ENCODE results near the gene SKI. TPM values are rescaled to one million over a fixed set of nuclear protein-coding genes. Genes with fewer than 3 reads are reported as not detected.
"Not testable (repeated sequence)": the region's sequence is repeated elsewhere in the genome, so short reads cannot be mapped to it uniquely, and the experiment has no call there.

The SKI gene
- polyA plus RNA-seq, 4 donors, result 52.8 to 64.9 (median 57.0) TPM

DNA sequence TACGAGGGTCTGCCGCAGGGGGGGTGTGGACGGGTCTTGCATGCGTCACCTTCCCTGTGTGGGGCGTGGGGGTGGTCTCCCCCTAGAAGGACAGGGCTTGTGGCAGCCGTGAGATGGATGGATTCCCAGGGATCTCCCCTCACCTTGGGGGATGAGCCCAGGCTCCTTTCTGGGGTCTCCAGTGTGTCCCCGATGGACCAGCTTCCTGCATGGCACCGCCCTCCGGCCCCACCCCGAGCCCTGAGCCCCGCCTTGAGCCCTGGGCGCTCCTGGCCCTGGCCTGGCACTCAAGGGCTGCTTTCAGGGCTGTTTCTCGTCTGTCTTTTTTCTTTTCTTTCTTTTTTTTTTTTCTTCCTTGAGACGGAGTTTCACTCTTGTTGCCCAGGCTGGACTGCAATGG is 59.5 kb downstream of the SKI start:
- no peak for DNase-seq (ENCODE audit: low read depth in 4 of 4, low spot score in 3 of 4)

DNA sequence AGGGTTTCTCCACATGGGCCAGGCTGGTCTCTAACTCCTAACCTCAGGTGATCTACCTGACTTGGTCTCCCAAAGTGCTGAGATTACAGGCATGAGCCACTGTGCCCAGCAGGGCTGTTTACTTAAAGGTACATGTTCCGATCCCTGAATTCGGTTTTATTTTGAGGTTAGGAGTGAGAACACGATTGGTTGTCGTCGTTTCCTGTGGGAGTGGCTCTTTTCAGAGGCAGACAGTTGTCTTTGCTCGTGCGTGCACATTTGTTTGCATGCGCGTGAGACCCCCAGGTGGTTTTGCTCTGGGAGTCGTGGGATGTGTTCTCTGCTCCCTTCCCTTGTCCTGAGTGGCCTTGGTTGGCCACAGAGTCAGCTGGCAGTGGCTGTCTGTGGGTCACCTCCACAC is 60.2 kb downstream of the SKI start:
- DNase-seq (ENCODE audit: low read depth in 4 of 4, low spot score in 3 of 4), result no peak

DNA sequence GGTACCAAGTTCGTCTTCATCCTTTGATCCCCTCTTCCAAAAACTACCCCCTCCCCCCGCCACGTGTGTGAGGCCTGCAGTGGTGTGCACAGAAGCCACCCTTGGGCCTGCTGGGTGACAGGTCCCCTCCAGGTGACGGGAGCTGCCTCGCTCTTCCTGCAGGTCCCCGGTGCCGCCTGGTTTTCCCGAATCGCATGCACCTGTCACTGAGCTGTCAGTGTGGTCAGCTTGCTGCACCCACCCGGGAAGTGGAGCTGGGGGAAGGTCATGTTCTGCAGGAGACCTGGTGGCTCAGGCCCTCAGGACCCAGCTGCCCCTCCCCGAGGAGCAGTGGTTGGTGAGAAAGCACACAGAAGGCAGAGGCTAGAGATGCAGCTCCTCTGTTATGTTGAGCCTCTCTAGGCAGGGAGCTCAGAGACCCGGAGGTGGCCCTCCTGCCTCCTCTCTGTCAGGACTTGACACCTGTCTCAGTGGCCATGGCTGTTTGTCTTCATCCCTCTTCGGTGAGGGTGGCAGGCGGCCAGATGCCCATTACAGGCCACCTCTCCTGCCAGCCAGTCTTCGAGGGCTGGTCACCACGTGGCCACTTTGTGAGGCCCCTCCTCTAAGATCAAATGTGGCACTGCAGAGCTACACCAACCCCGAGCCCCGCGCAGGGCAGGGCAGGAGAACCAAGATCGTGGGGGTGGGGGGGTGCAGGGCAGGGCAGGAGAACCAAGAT is 60.9 kb downstream of the SKI start:
- DNase-seq (ENCODE audit: low read depth in 4 of 4, low spot score in 3 of 4), result no peak

DNA sequence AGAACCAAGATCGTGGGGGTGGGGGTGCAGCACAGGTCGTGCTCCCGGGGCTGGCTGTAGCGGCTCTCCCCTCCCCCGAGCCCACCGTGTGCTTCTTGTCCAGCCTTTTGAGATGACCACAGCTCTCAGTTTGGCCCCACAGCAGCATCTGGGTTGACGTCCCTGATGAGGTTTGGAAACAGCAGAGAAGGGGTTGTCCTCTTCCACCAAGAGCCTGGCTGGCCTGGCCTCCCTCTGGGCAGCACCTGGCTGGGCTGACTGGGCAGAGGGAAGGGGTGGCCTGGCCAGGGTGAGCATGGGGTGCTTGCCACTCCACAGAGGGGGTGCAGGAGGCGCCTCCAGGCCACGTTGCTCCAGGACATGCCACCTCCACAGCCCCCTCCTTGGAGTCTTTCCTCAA is 61.5 kb downstream of the SKI start:
- no peak for DNase-seq (ENCODE audit: low read depth in 4 of 4, low spot score in 3 of 4)

DNA sequence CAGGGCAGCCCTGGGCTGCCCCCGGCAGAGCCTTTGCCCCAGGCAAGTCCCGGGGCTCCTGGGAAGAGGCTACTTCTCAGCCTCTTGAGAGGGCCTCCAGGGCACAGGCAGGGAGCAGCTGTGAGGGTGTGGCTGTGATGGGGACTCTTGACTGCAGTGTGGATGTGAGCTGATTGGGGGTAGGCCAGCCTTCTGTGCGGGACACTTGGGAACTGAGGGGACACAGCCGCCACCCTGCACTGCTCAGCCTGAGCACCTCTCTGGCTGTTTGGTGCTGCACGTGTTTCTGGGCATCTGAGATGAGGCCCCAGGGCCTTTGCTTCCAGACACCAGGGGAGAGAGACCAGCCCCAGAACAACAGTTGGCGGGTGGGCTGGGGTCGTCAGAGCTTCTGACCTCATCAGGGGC is 62.1 kb downstream of the SKI start:
- DNase-seq (ENCODE audit: low read depth in 4 of 4, low spot score in 3 of 4), result no peak

DNA sequence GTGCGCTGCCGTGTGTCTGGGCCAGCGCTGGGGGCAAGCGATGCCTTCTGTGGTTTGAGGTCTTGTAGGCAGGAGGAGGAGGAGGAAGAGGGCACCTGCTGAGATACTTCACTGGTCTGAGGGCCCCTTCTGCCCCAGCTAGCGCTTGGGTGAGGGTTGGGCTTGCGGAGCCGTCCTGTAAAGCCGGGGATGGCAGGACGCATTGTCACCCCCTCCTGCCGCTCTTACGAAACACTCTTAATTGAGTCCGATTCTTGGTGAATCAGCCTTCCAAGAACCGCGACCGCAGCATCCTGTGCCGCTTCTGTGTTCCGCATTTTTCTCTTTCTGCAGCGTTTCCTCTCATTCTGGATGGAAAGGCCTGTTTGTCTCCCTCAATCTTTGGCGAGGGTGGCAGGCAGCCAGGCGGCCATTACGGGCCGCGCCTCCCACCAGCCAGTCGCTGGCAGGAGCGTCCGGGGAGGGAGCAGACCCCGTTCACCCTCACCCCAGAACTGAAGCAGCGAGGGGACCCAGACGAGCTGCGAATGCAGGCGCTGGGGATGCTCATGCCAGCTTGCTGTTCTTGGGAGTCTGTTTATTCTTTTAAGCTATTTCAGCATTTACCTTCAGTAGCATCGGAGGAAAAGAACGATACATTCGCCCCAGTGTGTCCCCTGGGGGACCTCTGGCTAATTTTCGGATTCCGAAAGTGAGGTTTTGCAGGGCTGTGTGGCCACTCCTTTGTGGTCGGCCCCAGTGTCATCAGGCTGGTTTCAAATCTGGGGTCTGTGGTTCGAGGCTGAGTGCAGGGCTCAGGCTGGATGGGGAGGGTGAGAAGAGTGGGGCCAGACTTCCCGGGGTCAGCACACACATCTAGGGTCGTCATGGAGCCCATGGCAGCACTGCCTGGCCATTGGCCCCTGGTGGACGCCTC is 62.7 kb downstream of the SKI start:
- no peak for DNase-seq (ENCODE audit: low read depth in 4 of 4, low spot score in 3 of 4)

DNA sequence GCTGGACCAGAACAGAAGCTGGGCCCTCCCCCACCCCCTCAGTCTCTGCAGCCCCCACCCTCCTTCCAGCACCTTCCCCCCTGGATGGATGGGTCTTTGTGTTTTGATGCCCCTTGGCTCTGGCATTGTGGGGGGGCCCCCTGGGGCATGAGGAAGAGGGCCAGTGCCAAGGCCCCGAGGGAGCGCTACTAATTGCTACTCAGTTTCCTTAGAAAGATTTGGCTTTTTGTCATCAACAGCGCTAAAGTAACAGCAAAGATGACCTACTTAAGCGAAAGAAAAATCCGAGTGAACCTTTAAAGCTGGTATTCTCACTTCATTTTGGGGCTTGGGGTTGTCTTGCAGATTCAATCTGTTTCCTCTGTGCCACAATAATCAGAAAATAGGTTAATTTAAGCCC is 63.5 kb downstream of the SKI start:
- no peak for DNase-seq (ENCODE audit: low read depth in 4 of 4, low spot score in 3 of 4)

DNA sequence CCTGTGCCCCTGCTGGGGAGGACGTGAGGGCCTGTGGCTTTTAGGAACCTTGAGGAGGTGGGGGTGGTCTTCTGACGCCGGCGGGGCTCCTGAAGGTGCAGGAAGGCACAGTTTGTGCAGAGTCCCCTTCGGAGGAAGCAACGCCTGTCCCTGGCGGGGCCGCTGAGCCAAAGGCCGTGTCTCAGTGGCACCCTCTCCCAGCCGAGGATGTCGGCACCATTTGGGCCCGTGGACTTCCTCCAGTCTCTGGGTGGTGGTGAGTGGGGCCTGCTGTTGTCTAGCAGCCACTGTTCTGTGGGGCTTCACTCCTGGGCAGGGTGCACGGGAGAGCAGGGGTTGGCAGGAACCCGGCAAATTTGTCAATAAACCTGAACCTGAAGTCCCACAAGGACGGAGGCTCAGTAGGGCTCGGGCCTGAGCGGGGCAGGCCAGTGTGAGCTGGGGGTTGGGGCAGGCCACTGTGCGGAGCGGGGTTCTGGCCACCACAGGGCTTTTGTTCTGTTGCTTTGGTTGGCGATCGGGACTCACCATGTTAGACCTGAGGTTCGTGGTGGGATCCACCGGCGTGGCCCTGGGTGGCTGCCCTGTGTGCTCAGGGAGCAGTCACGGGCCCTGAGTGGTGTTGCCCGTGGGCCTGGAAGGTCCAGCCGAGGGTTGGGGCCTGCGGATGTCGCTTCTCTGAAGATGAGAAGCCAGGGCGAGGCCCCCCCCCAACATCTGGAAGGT is 64.8 kb downstream of the SKI start:
- no peak for DNase-seq (ENCODE audit: low read depth in 4 of 4, low spot score in 3 of 4)

DNA sequence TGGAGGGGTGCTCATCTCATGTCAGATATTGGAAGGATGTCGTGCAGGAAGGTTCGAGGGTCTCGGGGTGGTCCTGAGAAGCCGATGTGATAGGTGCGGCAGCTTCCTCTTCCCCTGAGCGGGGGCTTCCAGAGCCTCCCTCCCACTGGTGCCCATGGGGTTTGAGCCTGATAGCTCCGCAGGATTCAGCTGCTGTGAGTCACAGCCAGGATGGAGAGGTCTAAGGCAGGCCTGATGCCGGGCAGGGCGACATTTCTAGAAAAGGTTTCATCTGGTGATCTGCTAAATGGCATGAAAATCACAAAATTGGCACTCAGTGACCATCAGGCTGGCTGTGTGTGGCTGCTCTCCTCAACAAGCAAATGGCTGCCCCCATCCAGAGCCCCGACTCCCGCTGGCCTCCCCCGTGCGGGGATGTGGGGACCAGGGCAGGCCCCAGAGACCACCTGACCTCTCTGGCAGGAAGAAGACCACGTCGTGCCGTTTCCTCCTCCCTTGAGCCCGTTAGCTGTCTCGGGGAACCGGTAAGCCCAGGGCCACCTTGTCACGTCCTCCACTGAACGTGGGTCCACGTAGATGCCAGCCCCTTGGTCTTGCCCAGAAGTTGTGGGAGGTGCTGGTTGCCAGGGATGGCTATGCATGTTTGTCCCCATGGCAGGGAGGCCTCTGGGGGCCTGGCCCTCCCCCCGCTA is 66.1 kb downstream of the SKI start:
- no peak for DNase-seq (ENCODE audit: low read depth in 4 of 4, low spot score in 3 of 4)

DNA sequence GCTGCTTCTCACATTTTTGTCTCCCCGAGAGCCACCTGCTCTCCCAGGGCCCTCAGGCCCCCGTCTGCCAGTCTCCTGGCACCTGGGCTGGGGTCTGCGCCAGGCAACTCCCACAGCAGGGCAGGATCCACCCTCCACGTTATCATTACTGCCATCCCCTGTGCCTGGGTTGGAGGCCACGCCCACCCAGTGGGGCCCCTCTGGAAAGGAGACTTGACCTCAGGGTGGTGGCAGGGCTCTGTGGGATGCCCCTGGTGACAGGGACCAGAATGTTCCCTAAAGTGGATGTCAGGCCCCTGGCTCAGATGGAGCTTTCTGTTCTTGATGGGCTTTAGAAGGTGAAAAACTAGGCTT is 66.6 kb downstream of the SKI start:
- no peak for DNase-seq (ENCODE audit: low read depth in 4 of 4, low spot score in 3 of 4)

DNA sequence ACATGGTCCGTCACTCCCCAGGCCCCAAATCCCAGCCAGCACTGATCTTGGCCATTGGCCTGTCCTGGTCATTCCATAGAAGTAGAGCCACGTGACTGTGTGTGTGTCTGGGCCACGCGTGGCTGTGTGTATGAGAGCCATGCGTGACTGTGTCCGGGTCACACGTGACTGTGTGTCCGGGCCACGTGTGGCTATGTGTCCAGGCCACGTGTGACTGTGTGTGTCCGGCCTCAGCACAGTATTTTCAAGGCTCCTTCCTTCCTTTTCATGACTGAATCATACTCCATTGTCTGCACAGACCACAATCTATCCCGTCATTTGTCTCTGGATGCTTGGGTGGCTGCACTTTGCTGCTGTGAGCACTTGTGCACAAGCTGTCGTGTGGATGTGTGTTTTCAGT is 67.4 kb downstream of the SKI start:
- no peak for DNase-seq (ENCODE audit: low read depth in 4 of 4, low spot score in 3 of 4)

DNA sequence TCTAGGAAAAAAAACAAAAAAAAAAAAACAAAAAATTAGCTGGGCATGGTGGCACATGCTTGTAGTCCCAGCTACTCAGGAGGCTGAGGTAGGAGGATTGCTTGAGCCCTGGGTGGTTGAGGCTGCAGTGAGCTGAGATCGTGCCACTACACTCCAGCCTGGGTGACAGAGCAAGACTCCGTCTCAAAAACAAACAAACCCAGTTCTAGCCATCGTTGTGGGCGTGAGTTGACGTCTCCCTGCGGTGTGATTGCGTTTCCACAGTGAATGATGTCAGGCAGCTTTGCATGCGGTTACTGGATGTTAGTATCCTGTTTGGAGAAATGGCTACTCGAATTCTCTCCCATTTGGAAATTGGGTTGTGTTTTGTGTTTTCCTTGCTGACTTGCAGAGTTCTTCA is 68.1 kb downstream of the SKI start:
- DNase-seq (ENCODE audit: low read depth in 4 of 4, low spot score in 3 of 4), result not testable (repeated sequence)

DNA sequence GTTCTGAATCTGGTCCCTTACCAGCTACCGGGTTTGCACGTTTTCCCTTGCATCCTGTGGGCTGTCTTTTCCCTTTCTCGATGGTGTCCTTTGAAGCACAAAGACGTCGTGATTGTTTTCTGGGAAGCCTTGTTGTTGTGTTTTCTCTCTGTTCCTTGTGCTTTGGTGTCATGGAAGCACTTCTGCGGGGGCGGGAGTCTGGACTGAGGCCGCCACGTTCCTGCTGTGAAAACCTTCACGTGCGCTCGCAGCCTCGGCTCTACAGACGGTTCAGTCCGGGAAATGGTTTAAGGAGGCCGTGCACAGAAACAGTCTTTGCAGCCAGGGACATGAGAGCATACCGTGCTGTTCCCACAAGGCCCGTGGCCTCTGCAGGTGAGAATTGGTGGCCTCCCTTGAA is 68.5 kb downstream of the SKI start:
- DNase-seq (ENCODE audit: low read depth in 4 of 4, low spot score in 3 of 4), result no peak

DNA sequence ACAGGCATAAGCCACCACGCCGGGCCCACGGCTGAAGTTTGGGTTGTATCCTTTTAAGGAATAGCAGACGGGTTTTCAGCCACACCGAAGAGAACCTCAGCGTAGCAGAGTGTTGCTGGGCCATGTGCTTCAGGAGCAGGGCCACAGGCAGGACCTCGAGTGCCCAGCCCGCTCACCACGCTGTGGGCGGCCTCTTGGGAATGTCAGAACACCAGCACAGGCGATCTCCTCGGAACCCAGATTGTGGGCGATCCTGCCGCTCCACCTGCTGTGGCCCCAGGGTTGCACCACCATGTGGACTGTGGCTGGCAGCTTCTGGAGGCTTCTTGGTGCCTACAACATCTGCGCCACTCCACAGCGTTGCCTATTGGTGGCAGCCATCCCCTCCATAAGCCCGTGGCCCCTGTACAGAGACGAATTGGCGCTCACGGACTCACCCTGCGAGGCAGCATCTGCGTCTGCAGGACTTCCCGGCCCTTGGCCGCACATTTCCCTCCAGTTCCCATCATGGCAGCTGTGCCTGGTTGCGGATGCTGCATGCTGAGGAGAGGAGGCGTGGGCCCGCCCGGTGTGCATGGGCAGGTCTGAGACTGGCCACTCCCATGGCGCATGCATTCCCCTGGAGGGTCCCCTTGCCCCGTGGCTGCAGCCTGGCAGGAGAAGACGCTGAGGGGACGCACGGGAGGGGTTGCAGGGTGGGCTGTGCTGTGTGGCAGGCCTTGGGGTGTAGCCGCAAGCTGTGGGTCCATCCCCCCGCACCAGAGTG is 69.3 kb downstream of the SKI start:
- DNase-seq (ENCODE audit: low read depth in 4 of 4, low spot score in 3 of 4), result no peak

DNA sequence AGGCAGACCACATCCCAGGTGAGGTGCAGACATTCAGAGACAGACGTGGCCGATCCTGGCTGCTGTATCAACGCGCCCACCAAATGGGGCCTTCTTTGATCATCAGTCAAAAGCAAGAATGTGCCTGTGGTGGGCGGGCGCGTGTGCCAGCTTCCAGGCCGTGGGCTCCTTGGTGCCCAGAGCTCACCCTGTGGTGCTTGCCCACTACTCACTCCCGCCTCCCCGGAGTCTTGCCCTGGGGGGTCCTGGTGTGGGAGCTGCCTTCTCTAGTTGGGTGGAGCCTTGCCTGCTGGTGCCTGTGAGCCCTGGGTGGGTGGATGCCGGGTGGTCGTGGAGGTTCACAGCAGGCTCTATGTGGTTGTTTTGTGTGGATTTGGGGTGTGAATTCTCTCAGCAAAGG is 70.6 kb downstream of the SKI start:
- no peak for DNase-seq (ENCODE audit: low read depth in 4 of 4, low spot score in 3 of 4)

DNA sequence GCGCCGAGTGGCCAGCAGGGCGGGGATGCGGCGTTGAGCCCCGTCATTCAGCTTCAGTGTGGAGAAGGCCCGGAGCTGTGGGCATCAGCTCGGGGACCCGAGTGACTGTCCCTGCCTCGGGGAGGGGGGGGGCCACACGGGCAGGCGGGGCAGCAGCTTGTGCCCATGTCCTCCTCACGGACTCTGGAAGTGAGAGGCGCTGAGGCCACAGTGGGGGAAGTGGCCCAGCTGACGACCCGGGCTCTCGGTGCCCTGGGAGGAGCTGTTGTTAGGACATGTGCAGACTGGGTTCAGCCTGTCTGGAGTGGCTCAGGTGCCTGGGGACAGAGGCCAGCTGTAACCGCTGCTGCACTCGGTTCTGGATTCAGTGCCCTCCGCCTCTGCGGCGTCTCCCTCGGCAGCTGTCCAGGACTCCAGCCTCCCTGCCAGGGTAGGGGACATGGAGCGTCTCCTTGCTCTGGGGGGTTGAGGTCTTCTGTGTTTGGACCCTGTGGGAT is 71.1 kb downstream of the SKI start:
- DNase-seq (ENCODE audit: low read depth in 4 of 4, low spot score in 3 of 4), result no peak

DNA sequence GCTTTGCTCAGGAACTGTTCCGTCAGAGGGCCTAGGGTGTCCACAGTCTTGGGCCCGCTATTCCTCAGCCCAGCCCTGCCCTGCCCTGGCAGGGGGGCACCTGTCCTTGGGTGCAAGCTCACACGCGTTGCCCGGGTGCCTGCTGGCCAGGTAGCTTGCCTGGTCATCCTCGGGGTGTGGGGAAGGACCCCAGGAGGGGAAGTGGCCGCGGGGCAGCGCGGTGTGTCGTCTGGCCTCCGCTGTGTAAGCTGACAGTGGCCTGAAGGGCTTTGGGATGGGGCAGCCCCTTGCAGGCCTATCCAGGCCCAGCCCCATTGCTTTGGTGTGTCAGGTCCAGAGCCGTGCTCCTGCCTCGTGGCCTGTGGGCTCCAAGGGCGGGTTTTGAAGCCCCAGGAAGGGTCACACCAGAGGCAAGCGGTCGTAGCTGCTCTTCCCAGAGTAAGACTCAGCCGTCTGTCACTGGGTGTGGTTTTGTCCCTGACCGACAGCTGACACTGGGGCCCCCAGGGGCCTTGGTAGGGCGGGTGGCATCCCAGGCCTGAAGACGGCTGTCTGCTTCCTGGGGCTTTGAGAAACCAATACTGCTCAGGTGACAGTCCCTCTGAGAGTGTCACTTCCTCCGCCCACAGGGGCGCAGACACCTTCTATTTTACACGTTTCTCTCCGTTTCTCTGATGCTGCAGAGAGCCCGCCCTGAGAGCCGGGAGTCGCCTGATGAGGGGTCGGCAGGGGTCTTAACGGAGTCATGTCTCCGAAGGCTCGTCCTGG is 72.1 kb downstream of the SKI start:
- DNase-seq (ENCODE audit: low read depth in 4 of 4, low spot score in 3 of 4), result no peak

DNA sequence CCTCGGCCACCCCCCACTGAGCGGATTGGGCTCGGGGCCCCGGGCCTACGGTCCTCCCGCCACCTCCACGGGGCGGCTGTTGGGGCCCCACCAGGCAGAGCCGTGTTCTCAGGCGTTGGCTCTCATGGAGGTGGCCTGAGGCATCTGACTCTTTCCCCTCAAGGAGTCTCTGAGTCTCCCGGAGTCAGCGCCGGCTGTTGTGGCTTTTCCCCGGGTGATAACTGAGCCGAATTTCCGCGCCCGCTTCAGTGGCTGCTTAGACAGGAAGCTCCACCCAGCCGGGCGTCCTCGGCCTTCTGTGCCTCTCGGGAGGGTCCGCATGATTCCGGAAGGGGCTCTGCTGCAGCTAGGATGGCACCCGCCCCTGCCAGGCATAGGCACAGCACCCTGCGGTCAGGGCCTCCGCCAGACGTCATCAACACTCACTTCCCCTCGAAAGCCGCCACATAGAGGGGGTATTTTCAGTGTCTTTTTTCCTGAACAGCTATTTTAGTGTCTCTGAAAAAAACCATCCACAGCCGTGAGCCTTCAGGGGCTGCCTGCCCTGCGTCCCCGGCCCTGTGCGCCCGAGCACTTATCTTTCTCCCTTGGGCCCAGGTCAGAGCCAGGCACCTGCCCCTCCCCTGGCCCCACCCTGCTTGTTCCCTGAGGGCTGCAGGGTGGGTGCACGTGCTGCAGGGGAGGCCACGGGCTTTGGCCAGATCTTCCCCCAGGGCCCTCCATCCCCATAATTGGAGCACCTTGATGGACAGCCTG is 72.9 kb downstream of the SKI start:
- no peak for DNase-seq (ENCODE audit: low read depth in 4 of 4, low spot score in 3 of 4)
